ENCODE results near the gene PLXNA4. TPM values are rescaled to one million over a fixed set of nuclear protein-coding genes. Genes with fewer than 3 reads are reported as not detected.

The PLXNA4 gene
- total RNA-seq, 2 experiments from 2014 or later: 1.2 to 1.4 TPM

GRCh38 chr7:132424821-132425724 is 151.2 kb downstream of the PLXNA4 start:
- peaks cover 14% of the 10 kb centered on the region for H3K36me3 Mint-ChIP-seq (ENCODE audit: low read depth)
- CTCF ChIA-PET: no interaction called here
- H3K27me3 Mint-ChIP-seq: peaks cover 26% of the 10 kb centered on the region
- no peak overlapping the region for H3K27ac Mint-ChIP-seq
- POLR2A ChIA-PET: no interaction called here
- no peak overlapping the region for H3K4me3 Mint-ChIP-seq
- no peak for DNase-seq
- peaks cover 22% of the 10 kb centered on the region for H3K4me1 Mint-ChIP-seq
- peaks cover 8% of the 10 kb centered on the region for H3K9me3 Mint-ChIP-seq

DNA sequence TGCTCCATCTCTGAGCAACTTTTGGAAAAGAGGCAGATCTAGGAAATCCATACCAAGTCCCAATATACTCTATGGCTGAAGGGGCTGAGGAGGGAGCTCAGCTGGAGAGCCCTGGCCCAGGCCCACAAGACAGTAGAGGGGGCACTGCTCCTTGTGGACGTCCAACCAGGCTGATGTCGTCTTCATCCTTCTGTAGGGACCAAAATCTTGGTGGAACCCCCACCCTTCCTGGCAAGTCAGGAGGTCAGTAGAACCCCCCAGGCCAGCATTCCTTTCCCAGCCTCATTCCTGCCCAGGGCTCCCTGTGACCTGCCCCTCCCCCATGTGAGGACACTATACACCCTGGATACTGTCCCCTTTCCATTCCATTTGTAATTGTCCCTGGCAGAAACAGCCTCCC is 152.0 kb downstream of the PLXNA4 start:
- H3K4me1 Mint-ChIP-seq: peaks cover 16% of the 10 kb centered on the region
- ChIA-PET POLR2A (no interaction called here), CTCF (no interaction called here)
- no peak overlapping the region for H3K4me3 Mint-ChIP-seq
- no peak for DNase-seq
- peaks cover 13% of the 10 kb centered on the region for H3K36me3 Mint-ChIP-seq (ENCODE audit: low read depth)
- peaks cover 8% of the 10 kb centered on the region for H3K9me3 Mint-ChIP-seq
- H3K27ac Mint-ChIP-seq: no peak overlapping the region
- peaks cover 30% of the 10 kb centered on the region for H3K27me3 Mint-ChIP-seq

DNA sequence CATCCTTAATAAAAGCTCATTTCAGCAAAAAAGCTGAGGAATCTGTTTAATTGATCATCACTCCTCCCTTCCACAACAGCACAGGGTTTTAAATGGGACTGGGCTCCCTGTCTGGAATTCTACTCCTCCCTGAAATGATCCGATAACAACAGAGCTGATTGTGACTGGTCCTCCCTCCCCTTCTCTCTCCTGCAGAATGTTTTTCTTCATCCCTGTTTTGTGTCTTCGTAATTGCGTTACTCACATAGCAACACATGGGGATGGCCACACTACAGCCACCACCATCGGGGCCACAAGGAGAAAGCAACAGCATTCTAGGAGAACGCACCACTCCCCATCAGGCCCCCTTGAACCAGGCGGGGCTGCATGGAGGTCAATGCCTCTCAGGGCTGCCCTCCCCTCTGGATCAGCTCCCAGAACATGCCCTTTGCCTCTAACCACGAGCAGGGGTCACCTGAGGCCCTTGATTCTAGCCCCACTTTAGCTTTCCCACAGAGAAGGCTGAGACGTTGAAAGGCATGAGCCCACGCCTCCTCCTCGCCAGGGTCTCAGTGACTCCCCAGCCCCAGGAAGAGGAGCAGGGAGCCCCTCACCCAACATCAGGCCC is 152.6 kb downstream of the PLXNA4 start:
- H3K4me3 Mint-ChIP-seq: no peak overlapping the region
- no peak overlapping the region for H3K27ac Mint-ChIP-seq
- DNase-seq: no peak
- POLR2A ChIA-PET: no interaction called here
- CTCF ChIA-PET: interaction anchor here (0.7 kb wide), 1 partner anchor 156 kb away, joined by 3 read pairs; no protein-coding TSS in a partner anchor
- H3K27me3 Mint-ChIP-seq: peaks cover 33% of the 10 kb centered on the region
- peaks cover 8% of the 10 kb centered on the region for H3K9me3 Mint-ChIP-seq
- peaks cover 13% of the 10 kb centered on the region for H3K36me3 Mint-ChIP-seq (ENCODE audit: low read depth)
- peaks cover 13% of the 10 kb centered on the region for H3K4me1 Mint-ChIP-seq

DNA sequence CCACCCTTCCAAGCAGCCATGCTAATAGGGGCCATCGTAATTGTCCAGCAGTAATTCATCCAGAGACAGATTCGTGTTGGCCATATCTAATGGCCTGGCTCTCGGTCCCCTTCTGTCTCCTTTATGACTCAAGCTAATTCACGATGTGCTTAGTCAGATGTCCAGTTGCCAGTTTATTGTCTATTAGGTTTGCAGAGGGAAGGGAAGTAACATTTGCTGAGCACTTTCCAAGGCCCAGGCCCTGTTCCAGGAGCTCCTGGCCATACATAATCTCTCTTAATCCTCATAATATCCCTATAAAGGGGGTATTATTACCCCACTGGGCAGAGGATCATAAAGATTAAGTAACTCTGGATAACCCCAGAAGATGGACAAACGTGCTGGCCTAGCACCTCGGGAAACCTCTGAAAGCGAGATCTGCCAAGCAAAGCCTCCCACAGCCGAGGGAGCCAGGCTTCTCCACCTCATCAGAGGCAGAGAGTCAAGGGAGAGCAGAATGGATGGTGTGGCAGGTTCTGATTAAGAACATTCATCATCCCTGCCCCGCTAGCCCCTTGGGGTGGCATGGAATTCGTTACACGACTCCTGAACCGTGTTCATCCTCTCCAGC is 153.7 kb downstream of the PLXNA4 start:
- no peak overlapping the region for H3K4me3 Mint-ChIP-seq
- H3K9me3 Mint-ChIP-seq: peaks cover 8% of the 10 kb centered on the region
- H3K27me3 Mint-ChIP-seq: peaks cover 41% of the 10 kb centered on the region
- peaks cover 15% of the 10 kb centered on the region for H3K4me1 Mint-ChIP-seq
- ChIA-PET CTCF (no interaction called here), POLR2A (no interaction called here)
- H3K27ac Mint-ChIP-seq: no peak overlapping the region
- no peak for DNase-seq
- peaks cover 13% of the 10 kb centered on the region for H3K36me3 Mint-ChIP-seq (ENCODE audit: low read depth)

- Mint-ChIP-seq H3K36me3 (ENCODE audit: low read depth) (peaks cover 13% of the 10 kb centered on the region), H3K27me3 (peaks cover 50% of the 10 kb centered on the region), H3K27ac (no peak overlapping the region), H3K4me3 (no peak overlapping the region), H3K4me1 (peaks cover 10% of the 10 kb centered on the region), H3K9me3 (peaks cover 8% of the 10 kb centered on the region)
- DNase-seq: no peak
- ChIA-PET CTCF (no interaction called here), POLR2A (no interaction called here)
Observed at GRCh38 chr7:132420527-132420926, 155.7 kb downstream of the PLXNA4 start.

DNA sequence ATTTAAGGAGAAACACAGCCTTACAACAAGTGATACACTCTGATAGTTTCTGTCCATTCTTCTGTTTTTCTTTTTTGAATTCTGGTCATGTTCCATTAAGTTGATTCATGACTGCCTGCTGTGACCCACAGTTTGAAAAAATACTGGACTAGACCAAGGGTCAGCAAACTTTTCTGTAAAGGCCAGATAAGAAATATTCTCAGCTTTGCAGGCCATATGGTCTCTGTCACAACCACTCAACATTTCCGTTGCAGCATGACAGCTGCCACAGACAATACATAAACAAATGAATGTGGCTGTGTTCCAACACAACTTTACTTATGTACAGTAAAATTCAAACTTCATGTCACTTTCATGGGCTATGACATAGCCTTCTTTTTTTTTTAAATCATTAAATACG is 156.7 kb downstream of the PLXNA4 start:
- peaks cover 8% of the 10 kb centered on the region for H3K4me1 Mint-ChIP-seq
- H3K9me3 Mint-ChIP-seq: peaks cover 8% of the 10 kb centered on the region
- no peak overlapping the region for H3K27ac Mint-ChIP-seq
- DNase-seq: no peak
- ChIA-PET CTCF (interaction anchor here (1.0 kb wide), 1 partner anchor 161 kb away, joined by 4 read pairs; no protein-coding TSS in a partner anchor), POLR2A (interaction anchor here (1.6 kb wide), 1 partner anchor 11 kb away, joined by 5 read pairs; no protein-coding TSS in a partner anchor)
- no peak overlapping the region for H3K4me3 Mint-ChIP-seq
- peaks cover 50% of the 10 kb centered on the region for H3K27me3 Mint-ChIP-seq
- H3K36me3 Mint-ChIP-seq (ENCODE audit: low read depth): peaks cover 13% of the 10 kb centered on the region

DNA sequence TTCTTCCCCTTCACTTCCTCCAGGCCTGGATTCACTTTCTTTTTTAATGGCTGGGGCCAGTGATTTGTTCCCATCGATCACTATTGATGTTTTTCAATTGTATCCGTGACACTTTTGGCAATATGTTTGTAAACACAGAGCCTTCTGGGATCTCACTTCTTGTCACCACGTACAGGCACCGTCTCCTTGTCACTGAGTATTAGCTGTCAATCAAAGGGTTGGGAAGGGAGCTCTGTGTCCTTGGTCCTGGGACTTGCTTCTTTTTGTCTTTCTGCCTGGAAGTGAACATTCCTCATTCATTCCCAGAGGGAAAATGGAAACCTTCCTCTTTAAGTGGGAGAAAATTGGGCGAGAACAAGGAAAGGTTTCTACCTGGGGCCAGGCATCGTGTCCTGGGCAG is 157.4 kb downstream of the PLXNA4 start:
- H3K4me3 Mint-ChIP-seq: no peak overlapping the region
- CTCF ChIA-PET: no interaction called here
- H3K4me1 Mint-ChIP-seq: peaks cover 8% of the 10 kb centered on the region
- H3K36me3 Mint-ChIP-seq (ENCODE audit: low read depth): peaks cover 13% of the 10 kb centered on the region
- POLR2A ChIA-PET: interaction anchor here (1.6 kb wide), 1 partner anchor 12 kb away, joined by 5 read pairs; no protein-coding TSS in a partner anchor
- peaks cover 8% of the 10 kb centered on the region for H3K9me3 Mint-ChIP-seq
- DNase-seq: no peak
- no peak overlapping the region for H3K27ac Mint-ChIP-seq
- H3K27me3 Mint-ChIP-seq: peaks cover 50% of the 10 kb centered on the region

DNA sequence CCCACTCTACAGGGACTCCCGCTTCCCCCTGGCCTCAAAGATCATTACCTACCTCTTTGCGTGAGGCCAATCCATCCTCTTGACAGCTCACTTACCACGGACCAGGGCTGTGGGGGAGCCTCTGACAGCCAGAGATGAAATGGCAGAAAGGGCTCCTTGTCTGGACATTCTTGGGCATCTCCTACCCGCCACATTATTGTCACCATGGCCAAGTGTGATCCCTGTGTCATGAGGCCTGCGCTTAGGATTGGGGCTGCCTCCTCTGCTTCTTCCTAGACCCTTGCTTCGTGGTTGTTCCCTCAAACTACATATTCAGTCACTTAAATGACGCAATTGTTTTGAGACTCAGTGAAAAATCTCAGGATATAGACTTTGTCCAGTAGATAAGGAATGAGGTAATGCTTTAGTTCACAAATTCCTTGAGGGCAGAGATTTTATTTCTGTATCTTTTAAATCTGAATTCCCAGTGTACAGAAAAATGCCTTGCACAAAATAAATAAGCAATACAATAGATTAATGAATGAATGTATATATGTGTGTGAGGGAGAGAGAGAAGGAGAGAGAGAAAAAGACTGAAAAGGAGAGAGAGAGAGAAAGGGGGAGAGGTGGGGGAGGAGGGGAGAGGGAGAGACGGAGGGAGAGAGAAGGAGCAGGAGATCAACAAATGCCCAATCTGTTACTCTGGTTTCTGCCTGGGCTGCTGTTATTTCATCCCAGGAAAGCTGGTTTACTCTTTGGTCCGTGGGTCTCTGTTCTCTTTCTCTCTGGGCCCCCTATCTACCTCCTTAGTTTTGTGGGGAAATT is 159.0 kb downstream of the PLXNA4 start:
- H3K4me1 Mint-ChIP-seq: peaks cover 10% of the 10 kb centered on the region

DNA sequence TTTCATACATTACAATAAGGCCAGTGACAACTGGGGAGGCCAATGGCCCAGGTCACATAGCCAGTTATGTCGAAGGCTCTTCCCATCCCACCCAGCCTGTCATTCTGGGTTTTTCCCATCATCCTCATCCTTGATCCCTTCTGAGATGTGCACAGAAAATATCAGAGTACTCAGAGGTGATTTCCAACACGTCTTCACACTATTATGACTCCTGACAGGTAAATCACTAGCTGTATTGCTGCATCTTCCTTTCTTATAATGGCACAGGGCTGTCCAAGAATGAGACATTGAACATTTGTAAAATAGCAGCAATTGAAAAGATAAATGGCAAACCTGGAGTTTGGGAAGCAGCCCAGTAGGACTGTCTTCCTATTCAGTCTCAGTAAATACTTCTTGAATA is 159.9 kb downstream of the PLXNA4 start:
- H3K4me1 Mint-ChIP-seq: peaks cover 10% of the 10 kb centered on the region
- H3K4me3 Mint-ChIP-seq: no peak overlapping the region
- ChIA-PET POLR2A (no interaction called here), CTCF (no interaction called here)
- H3K27ac Mint-ChIP-seq: no peak overlapping the region
- H3K27me3 Mint-ChIP-seq: peaks cover 40% of the 10 kb centered on the region
- peaks cover 8% of the 10 kb centered on the region for H3K9me3 Mint-ChIP-seq
- H3K36me3 Mint-ChIP-seq (ENCODE audit: low read depth): peaks cover 10% of the 10 kb centered on the region
- no peak for DNase-seq

More for the DNA sequence above, 159.0 kb downstream of the PLXNA4 start:
- ChIA-PET CTCF (no interaction called here), POLR2A (no interaction called here)
- DNase-seq: no peak
- no peak overlapping the region for H3K4me3 Mint-ChIP-seq
- H3K36me3 Mint-ChIP-seq (ENCODE audit: low read depth): peaks cover 11% of the 10 kb centered on the region
- H3K27ac Mint-ChIP-seq: no peak overlapping the region
- peaks cover 8% of the 10 kb centered on the region for H3K9me3 Mint-ChIP-seq
- H3K27me3 Mint-ChIP-seq: peaks cover 45% of the 10 kb centered on the region

DNA sequence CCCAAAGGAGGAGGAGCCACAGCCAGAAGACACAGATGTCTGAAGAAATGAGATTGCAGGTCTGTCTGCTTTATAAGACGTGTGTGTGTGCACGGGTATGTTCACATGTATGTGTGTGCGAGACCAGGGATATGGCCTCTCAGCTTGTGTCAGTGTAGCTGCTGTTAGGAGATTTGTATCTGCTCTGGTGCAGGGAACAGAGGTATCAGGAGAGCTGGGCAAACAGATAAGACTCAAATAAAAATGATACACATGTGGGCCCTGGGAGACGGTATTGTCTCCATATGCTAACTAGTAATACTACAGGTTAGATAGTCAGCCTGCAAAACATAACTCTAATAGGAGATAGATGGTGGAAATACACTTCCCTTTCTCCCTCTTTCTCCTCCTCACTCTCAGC is 161.0 kb downstream of the PLXNA4 start:
- no peak overlapping the region for H3K4me3 Mint-ChIP-seq
- ChIA-PET POLR2A (no interaction called here), CTCF (no interaction called here)

GRCh38 chr7:132414857-132415256 is 161.4 kb downstream of the PLXNA4 start:
- Mint-ChIP-seq H3K27me3 (peaks cover 28% of the 10 kb centered on the region), H3K4me3 (no peak overlapping the region), H3K36me3 (ENCODE audit: low read depth) (no peaks in the 10 kb centered on the region), H3K27ac (no peak overlapping the region), H3K4me1 (peaks cover 8% of the 10 kb centered on the region), H3K9me3 (no peaks in the 10 kb centered on the region)
- POLR2A ChIA-PET: no interaction called here
- DNase-seq: no peak
- CTCF ChIA-PET: no interaction called here

More for the DNA sequence above, 161.0 kb downstream of the PLXNA4 start:
- DNase-seq: no peak
- Mint-ChIP-seq H3K27me3 (peaks cover 30% of the 10 kb centered on the region), H3K9me3 (no peaks in the 10 kb centered on the region), H3K36me3 (ENCODE audit: low read depth) (peaks cover 2% of the 10 kb centered on the region), H3K4me1 (peaks cover 10% of the 10 kb centered on the region), H3K27ac (no peak overlapping the region)

- H3K27ac Mint-ChIP-seq: no peak overlapping the region
- H3K9me3 Mint-ChIP-seq: no peaks in the 10 kb centered on the region
- peaks cover 2% of the 10 kb centered on the region for H3K4me1 Mint-ChIP-seq
- no peaks in the 10 kb centered on the region for H3K36me3 Mint-ChIP-seq (ENCODE audit: low read depth)
- H3K4me3 Mint-ChIP-seq: no peak overlapping the region
- DNase-seq: no peak
- POLR2A ChIA-PET: no interaction called here
- CTCF ChIA-PET: no interaction called here
- H3K27me3 Mint-ChIP-seq: peaks cover 22% of the 10 kb centered on the region
Observed at GRCh38 chr7:132412435-132412834, 163.8 kb downstream of the PLXNA4 start.
